CD8-positive, alpha-beta memory T cell (primary cell): ENCODE results near the gene FNDC4. TPM values are rescaled to one million over a fixed set of nuclear protein-coding genes. Genes with fewer than 3 reads are reported as not detected.
A peak's percentile ranks its signal among the peaks of the same experiment; 100 is the strongest.

Source experiments
- CTCF ChIA-PET: fragments of 350-600 bp; sonication (Branson Sonifier 250); formaldehyde crosslinking; loops from one replicate; lab custom pipeline; 2021; ENCODE audit warnings: antibody characterized with exemption; lab: Charles Lee
- POLR2A ChIA-PET: fragments of 350-600 bp; sonication (Branson Sonifier 250); formaldehyde crosslinking; loops from one replicate; lab custom pipeline; 2021; ENCODE audit warnings: antibody characterized with exemption; lab: Charles Lee
- DNase-seq, 5 donors: peaks; one replicate each; pipeline versions ENCODE4 v3.0.0 to v3.0.0-alpha.2; 2020 to 2022; ENCODE audit warnings: mixed read lengths in 1 of 5
- H3K27ac ChIP-seq: one replicate; pipeline ENCODE4 v1.7.0; 2013; ENCODE audit warnings: low read depth, mild to moderate bottlenecking, low read length, moderate library complexity
- H3K27me3 ChIP-seq: 2 replicates; pipeline ENCODE4 v1.7.0; 2013; ENCODE audit warnings: low read length, mild to moderate bottlenecking; ENCODE audit not compliant: insufficient read depth, poor library complexity, severe bottlenecking
- H3K36me3 ChIP-seq: 2 replicates; pipeline ENCODE4 v1.7.0; 2013; ENCODE audit warnings: mild to moderate bottlenecking, low read length, moderate library complexity; ENCODE audit not compliant: insufficient read depth
- H3K4me1 ChIP-seq: 2 replicates; pipeline ENCODE4 v1.7.0; 2013; ENCODE audit warnings: mild to moderate bottlenecking, low read length, moderate library complexity; ENCODE audit not compliant: insufficient read depth
- H3K4me3 ChIP-seq: 2 replicates; pipeline ENCODE4 v1.7.0; 2013; ENCODE audit warnings: mild to moderate bottlenecking, low read length
- H3K9me3 ChIP-seq: 2 replicates; pipeline ENCODE4 v1.7.0; 2013; ENCODE audit warnings: mild to moderate bottlenecking, low read length
- H3K27ac Mint-ChIP-seq, 8 donors: one replicate each; pipeline ENCODE4 v1.8.0; 2020 to 2021; ENCODE audit warnings: mixed read lengths in 8 of 8, mild to moderate bottlenecking in 6 of 8, inconsistent platforms in 3 of 8, moderate library complexity in 3 of 8
- H3K27me3 Mint-ChIP-seq, 2 donors: one replicate each; pipeline ENCODE4 v1.8.0; 2020 to 2021; ENCODE audit warnings: mixed read lengths in 2 of 2, mild to moderate bottlenecking in 1 of 2, moderate library complexity in 1 of 2
- H3K36me3 Mint-ChIP-seq, 3 donors: one replicate each; pipeline ENCODE4 v1.8.0; 2020 to 2021; ENCODE audit warnings: mixed read lengths in 3 of 3, inconsistent platforms in 1 of 3, mild to moderate bottlenecking in 1 of 3
- H3K4me1 Mint-ChIP-seq, 3 donors: one replicate each; pipeline ENCODE4 v1.8.0; 2020 to 2021; ENCODE audit warnings: mixed read lengths in 3 of 3, inconsistent platforms in 1 of 3, mild to moderate bottlenecking in 1 of 3
- H3K4me3 Mint-ChIP-seq, 7 donors: one replicate each; pipeline ENCODE4 v1.8.0; 2020 to 2021; ENCODE audit warnings: mixed read lengths in 7 of 7, mild to moderate bottlenecking in 6 of 7, moderate library complexity in 4 of 7, inconsistent platforms in 2 of 7
- H3K9me3 Mint-ChIP-seq, 5 donors: one replicate each; pipeline ENCODE4 v1.8.0; 2020 to 2022; ENCODE audit warnings: mixed read lengths in 5 of 5, mild to moderate bottlenecking in 3 of 5, moderate library complexity in 2 of 5, inconsistent platforms in 1 of 5
- polyA plus RNA-seq: library from polyadenylated mRNA; unstranded; fragments of 300-500 nt; fragmentation: Illumina TruSeq; gene quantifications from one replicate; pipeline ENCODE4 v1.2.3, GENCODE V29; 2021
- total RNA-seq, 2 experiments: library from RNA; stranded (reverse); gene quantifications; one replicate each; pipeline ENCODE4 v1.2.3, GENCODE V29; 2021

The FNDC4 gene
- total and polyA plus RNA-seq, 3 experiments from 2014 or later, result 0.15 TPM; not detected in 2

DNA sequence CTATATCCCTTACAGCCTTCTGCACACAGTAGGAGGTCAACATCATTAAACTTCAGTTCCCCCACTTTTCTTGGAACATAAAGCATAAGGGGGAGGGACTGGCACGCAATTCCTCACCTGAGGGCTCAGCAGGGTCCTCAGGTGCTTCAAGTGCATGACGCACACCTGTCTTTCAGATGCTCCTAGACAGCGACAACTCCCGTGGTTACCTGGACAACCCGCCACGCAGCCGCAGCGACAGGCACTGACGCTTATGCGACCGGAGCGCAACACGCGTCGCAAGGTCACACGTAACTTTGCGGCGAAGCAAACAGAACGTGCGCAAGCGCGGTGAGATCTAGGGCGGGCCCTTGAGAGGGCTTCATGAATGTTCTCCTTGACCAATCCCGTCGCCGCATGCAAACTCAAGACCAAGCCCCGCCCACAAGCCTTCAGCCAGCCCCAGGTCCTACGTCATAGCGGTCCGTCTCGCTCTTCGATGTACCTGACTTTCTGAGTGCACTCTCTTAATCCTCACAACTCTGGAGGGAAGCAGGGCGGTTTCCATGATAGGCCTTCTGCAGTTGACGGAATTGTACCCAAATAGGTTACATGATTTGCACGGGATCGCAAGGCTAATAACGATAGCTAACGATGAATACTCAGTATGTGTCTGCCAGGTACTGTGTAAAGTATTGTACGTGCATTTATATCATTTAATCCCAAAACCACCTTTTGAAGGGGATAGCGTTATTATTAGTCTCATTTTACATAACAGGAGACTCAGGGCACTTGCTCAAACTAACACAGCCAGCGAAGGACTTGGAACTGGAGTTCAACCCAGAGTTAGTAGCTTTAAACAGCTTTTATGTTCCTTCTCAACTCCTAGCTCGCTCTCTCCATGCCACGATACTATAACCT lies 5.3 kb downstream of the FNDC4 start, which contains the start of gene IFT172:
IFT172 (minus strand) TSS at position 246 of the 900 bp plus-strand sequence; CDS start at position 156, 90 bp downstream.
- Mint-ChIP-seq H3K27ac (peak within 1 kb of the TSS; percentile 92 to 100 (median 99)), H3K9me3 (no peaks in the 10 kb centered on the region)

DNA sequence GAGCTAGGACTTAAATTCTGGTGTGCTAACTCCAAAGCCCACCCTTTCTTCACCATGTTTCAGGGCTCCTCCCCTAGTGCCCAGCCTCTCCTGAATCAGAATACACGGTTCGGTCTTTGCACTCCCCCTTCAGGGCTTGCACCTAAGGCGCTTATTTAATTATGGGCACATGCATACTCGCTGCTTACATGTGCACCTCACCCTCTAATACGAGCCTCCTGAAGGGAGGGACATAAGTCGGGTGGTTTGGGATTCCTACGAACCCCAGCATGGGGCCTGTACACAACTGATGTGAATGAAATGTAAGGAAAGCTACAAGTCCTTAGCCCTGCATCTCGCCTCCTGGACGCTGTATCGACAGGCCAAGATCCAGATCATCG lies 5.9 kb downstream of the FNDC4 start:
- Histone ChIP-seq H3K27me3 (peaks cover 4% of the 10 kb centered on the region), H3K27ac (peak overlapping the region; percentile 92), H3K4me1 (peaks cover 9% of the 10 kb centered on the region), H3K9me3 (no peaks in the 10 kb centered on the region), H3K4me3 (peak overlapping the region; percentile 79), H3K36me3 (no peaks in the 10 kb centered on the region)
- Mint-ChIP-seq H3K27ac (peak overlapping the region; percentile 92 to 100 (median 99)), H3K9me3 (no peaks in the 10 kb centered on the region), H3K4me3 (peak overlapping the region; percentile 72 to 92 (median 88)), H3K4me1 (peaks cover 13 to 28% (median 15%) of the 10 kb centered on the region in 3 donors), H3K36me3 (peaks cover 0 to 10% (median 3%) of the 10 kb centered on the region in 3 donors), H3K27me3 (peaks cover 9 to 13% of the 10 kb centered on the region in 2 donors)
- ChIA-PET CTCF (no interaction called here), POLR2A (no interaction called here)
- no peak for DNase-seq

More for the DNA sequence above, 5.3 kb downstream of the FNDC4 start, which contains the start of gene IFT172:
- peaks cover 9% of the 10 kb centered on the region for H3K27me3 ChIP-seq
- CTCF ChIA-PET, result no interaction called here
- peaks cover 14 to 17% of the 10 kb centered on the region in 2 donors for H3K27me3 Mint-ChIP-seq
- H3K4me1 Mint-ChIP-seq, result peaks cover 13 to 32% (median 15%) of the 10 kb centered on the region in 3 donors
- POLR2A ChIA-PET, result interaction anchor here (1.2 kb wide), 1 partner anchor 62 kb away, joined by 3 read pairs; the partner anchor contains the start of gene NRBP1
- no peaks in the 10 kb centered on the region for H3K9me3 ChIP-seq
- H3K36me3 Mint-ChIP-seq, result peaks cover 0 to 8% (median 3%) of the 10 kb centered on the region in 3 donors
- H3K4me1 ChIP-seq, result peaks cover 14% of the 10 kb centered on the region
- peak within 1 kb of the TSS; percentile 79 for H3K4me3 ChIP-seq
- peak within 1 kb of the TSS; percentile 92 for H3K27ac ChIP-seq
- H3K36me3 ChIP-seq, result no peaks in the 10 kb centered on the region
- H3K4me3 Mint-ChIP-seq, result peak within 1 kb of the TSS; percentile 72 to 92 (median 88)
- peak; percentile 99 to 100 (median 99) for DNase-seq

DNA sequence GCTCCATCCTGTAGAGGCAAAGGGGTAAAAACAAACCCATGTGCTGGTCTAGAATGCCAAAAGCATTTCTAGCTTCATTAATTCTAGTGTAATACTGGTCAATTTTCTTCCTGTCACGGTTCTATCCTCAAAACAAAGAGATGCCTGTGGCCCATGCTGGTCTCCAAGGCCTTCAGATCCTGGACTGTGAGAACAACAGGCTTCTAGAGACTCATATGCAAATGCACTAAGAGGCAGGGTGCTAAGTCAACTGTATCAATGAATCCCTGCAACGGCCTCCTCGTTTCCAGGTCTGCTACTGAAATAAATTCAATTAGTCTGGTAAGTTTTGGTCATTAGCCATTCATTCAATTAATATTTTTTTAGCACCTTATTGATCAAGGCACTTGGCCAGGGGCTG lies 9.5 kb downstream of the FNDC4 start:
- POLR2A ChIA-PET, result no interaction called here
- no peak overlapping the region for H3K4me3 Mint-ChIP-seq

DNA sequence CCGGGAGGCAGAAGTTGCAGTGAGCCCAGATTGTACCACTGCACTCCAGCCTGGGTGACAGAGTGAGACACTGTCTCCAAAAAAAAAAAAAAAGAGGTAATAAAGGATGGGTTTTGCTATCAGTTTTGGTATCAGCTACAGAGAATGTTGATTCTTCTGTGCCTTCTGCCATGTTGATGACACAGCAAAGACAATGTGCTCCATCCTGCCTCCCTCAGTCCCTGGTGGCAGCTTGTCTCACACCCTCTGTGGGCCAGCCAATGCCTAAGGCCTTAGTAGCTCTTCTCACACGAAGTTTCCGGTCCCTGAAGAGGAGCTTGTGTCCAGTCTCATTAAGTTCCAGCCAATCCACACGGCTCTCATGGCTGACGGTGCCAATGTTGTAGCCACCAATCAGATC lies 23.0 kb downstream of the FNDC4 start:
- DNase-seq, result no peak
- Mint-ChIP-seq H3K4me3 (no peak overlapping the region), H3K27ac (peak overlapping the region in 1 of 8 donors; percentile 31), H3K9me3 (no peaks in the 10 kb centered on the region), H3K4me1 (no peaks in the 10 kb centered on the region), H3K36me3 (peaks cover 4 to 42% (median 19%) of the 10 kb centered on the region in 3 donors), H3K27me3 (no peaks in the 10 kb centered on the region)
- H3K4me3 ChIP-seq, result no peak overlapping the region
- H3K27me3 ChIP-seq, result no peaks in the 10 kb centered on the region
- no peaks in the 10 kb centered on the region for H3K4me1 ChIP-seq
- H3K27ac ChIP-seq, result no peak overlapping the region
- POLR2A ChIA-PET, result interaction anchor here (0.7 kb wide), 1 partner anchor 12 kb away, joined by 4 read pairs; no protein-coding TSS in a partner anchor
- H3K36me3 ChIP-seq, result peaks cover 8% of the 10 kb centered on the region
- no peaks in the 10 kb centered on the region for H3K9me3 ChIP-seq
- CTCF ChIA-PET, result no interaction called here

More for the DNA sequence above, 9.5 kb downstream of the FNDC4 start:
- no peaks in the 10 kb centered on the region for H3K9me3 ChIP-seq
- H3K27ac ChIP-seq, result no peak overlapping the region
- Mint-ChIP-seq H3K27me3 (no peaks in the 10 kb centered on the region), H3K9me3 (no peaks in the 10 kb centered on the region), H3K4me1 (peaks cover 13 to 18% (median 15%) of the 10 kb centered on the region in 3 donors), H3K27ac (peak overlapping the region in 4 of 8 donors; percentile 44 to 89 (median 82)), H3K36me3 (peaks cover 0 to 35% (median 10%) of the 10 kb centered on the region in 3 donors)
- H3K4me3 ChIP-seq, result no peak overlapping the region
- H3K27me3 ChIP-seq, result no peaks in the 10 kb centered on the region
- no peak for DNase-seq
- peaks cover 9% of the 10 kb centered on the region for H3K4me1 ChIP-seq
- no peaks in the 10 kb centered on the region for H3K36me3 ChIP-seq
- CTCF ChIA-PET, result no interaction called here

DNA sequence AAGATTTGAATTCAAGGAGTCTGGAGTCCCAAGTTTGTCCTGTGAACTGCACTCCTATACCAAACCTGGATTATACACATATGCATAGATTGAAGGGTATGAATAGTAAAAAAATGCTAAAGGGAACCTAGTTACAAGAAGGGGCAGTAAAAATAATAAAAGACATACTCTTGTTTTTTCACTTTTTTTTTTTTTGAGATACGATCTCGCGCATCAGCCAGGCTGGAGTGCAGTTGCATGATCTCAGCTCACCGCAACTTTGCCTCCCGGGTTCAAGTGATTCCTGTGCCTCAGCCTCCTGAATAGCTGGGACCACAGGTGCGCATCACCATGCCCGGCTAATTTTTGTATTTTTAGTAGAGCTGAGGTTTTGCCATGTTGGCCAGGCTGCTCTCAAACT lies 30.6 kb downstream of the FNDC4 start:
- no peak overlapping the region for H3K27ac ChIP-seq
- peaks cover 0 to 25% (median 6%) of the 10 kb centered on the region in 3 donors for H3K36me3 Mint-ChIP-seq
- H3K27me3 Mint-ChIP-seq, result peaks cover 0 to 1% of the 10 kb centered on the region in 2 donors
- CTCF ChIA-PET, result no interaction called here
- H3K4me1 Mint-ChIP-seq, result no peaks in the 10 kb centered on the region
- no peak overlapping the region for H3K27ac Mint-ChIP-seq
- H3K4me3 ChIP-seq, result no peak overlapping the region
- H3K36me3 ChIP-seq, result no peaks in the 10 kb centered on the region
- no peak for DNase-seq
- H3K9me3 ChIP-seq, result no peaks in the 10 kb centered on the region
- H3K9me3 Mint-ChIP-seq, result no peaks in the 10 kb centered on the region
- H3K4me1 ChIP-seq, result no peaks in the 10 kb centered on the region
- H3K27me3 ChIP-seq, result no peaks in the 10 kb centered on the region
- POLR2A ChIA-PET, result no interaction called here
- no peak overlapping the region for H3K4me3 Mint-ChIP-seq

DNA sequence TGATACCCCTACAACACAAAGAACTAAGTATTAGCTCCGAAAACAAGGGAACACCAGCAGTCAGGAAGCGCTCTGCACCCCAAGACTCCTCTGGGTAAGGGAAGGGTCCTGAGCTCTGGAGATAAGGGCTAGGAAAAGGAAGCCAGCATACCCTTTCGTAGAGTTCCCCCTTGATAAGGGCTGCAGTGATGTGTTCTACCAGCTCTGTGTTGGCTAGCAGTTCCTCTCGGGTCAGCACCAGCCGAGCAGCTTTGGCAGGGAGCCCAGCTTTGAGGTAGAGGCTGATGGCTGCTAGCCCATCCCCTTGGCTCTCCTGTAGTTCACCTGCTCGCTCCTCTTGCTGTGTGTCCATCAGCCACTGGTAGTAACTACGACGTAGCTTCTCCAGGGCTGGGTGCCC lies 33.9 kb downstream of the FNDC4 start:
- H3K4me1 Mint-ChIP-seq, result no peaks in the 10 kb centered on the region
- CTCF ChIA-PET, result no interaction called here
- Histone ChIP-seq H3K4me3 (no peak overlapping the region), H3K9me3 (no peaks in the 10 kb centered on the region), H3K27ac (no peak overlapping the region), H3K36me3 (no peaks in the 10 kb centered on the region), H3K4me1 (no peaks in the 10 kb centered on the region), H3K27me3 (no peaks in the 10 kb centered on the region)
- no peaks in the 10 kb centered on the region for H3K9me3 Mint-ChIP-seq
- peaks cover 0 to 1% of the 10 kb centered on the region in 2 donors for H3K27me3 Mint-ChIP-seq
- no peak for DNase-seq
- POLR2A ChIA-PET, result no interaction called here
- peaks cover 0 to 53% (median 11%) of the 10 kb centered on the region in 3 donors for H3K36me3 Mint-ChIP-seq
- peak overlapping the region in 1 of 8 donors; percentile 63 for H3K27ac Mint-ChIP-seq
- H3K4me3 Mint-ChIP-seq, result no peak overlapping the region

DNA sequence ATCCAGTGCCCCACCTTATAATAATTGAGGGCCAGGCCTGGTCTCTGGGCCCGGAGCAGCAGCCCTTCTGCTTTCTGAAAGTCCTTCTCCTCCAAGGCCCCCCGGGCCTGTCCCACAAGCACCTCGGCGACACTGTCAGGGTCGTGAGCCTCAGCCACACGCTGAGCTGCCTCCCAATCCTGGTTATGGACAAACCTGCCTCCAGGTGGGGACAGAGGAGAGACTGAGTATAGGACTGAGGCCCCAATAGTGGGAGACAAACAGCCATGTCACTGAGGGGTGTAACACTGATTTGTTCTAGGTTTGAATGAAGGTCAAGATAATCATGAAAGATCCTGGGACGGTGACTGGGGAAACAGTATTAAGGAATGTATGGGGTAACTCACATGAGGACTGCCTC lies 41.0 kb downstream of the FNDC4 start:
- no peaks in the 10 kb centered on the region for H3K4me1 Mint-ChIP-seq

DNA sequence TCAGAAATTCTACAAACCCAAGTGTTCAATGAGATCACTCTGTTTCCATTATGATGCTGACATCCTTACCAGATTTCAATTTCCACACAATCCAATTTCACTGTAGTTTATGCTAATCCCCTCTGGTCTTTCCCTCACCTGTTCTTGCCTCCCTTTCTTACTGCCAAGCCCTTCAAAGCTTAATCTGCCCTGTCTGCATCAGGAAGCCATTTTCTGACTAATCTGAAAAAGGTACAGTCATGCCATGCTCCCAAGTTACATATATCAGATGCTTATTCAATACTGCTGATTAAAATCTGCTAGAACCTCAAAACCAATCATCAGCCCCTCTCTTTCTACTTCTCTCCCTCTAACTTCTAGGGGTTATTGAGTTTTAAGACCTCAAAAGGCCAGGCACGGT lies 43.9 kb downstream of the FNDC4 start:
- Mint-ChIP-seq H3K27ac (peak overlapping the region in 3 of 8 donors; percentile 9 to 86 (median 60)), H3K4me1 (peaks cover 0 to 1% (median 0%) of the 10 kb centered on the region in 3 donors), H3K9me3 (no peaks in the 10 kb centered on the region), H3K36me3 (peaks cover 0 to 57% (median 18%) of the 10 kb centered on the region in 3 donors), H3K4me3 (no peak overlapping the region), H3K27me3 (no peaks in the 10 kb centered on the region)
- no peaks in the 10 kb centered on the region for H3K27me3 ChIP-seq
- H3K4me3 ChIP-seq, result no peak overlapping the region
- H3K9me3 ChIP-seq, result no peaks in the 10 kb centered on the region
- ChIA-PET POLR2A (no interaction called here), CTCF (no interaction called here)
- no peak overlapping the region for H3K27ac ChIP-seq
- no peaks in the 10 kb centered on the region for H3K4me1 ChIP-seq
- no peaks in the 10 kb centered on the region for H3K36me3 ChIP-seq
- no peak for DNase-seq

More for the DNA sequence above, 41.0 kb downstream of the FNDC4 start:
- H3K9me3 ChIP-seq, result no peaks in the 10 kb centered on the region
- ChIA-PET POLR2A (no interaction called here), CTCF (no interaction called here)
- Mint-ChIP-seq H3K4me3 (no peak overlapping the region), H3K27me3 (no peaks in the 10 kb centered on the region), H3K27ac (peak overlapping the region in 1 of 8 donors; percentile 38), H3K9me3 (no peaks in the 10 kb centered on the region), H3K36me3 (peaks cover 0 to 63% (median 20%) of the 10 kb centered on the region in 3 donors)
- no peak for DNase-seq
- H3K27me3 ChIP-seq, result no peaks in the 10 kb centered on the region
- no peak overlapping the region for H3K4me3 ChIP-seq
- no peaks in the 10 kb centered on the region for H3K4me1 ChIP-seq
- H3K36me3 ChIP-seq, result no peaks in the 10 kb centered on the region
- H3K27ac ChIP-seq, result no peak overlapping the region
